ENCODE data around the gene GNG13.
A peak's percentile ranks its signal among the peaks of the same experiment; 100 is the strongest.
"Not testable (repeated sequence)": the region's sequence is repeated elsewhere in the genome, so short reads cannot be mapped to it uniquely, and the experiment has no call there.

The GNG13 gene

DNA sequence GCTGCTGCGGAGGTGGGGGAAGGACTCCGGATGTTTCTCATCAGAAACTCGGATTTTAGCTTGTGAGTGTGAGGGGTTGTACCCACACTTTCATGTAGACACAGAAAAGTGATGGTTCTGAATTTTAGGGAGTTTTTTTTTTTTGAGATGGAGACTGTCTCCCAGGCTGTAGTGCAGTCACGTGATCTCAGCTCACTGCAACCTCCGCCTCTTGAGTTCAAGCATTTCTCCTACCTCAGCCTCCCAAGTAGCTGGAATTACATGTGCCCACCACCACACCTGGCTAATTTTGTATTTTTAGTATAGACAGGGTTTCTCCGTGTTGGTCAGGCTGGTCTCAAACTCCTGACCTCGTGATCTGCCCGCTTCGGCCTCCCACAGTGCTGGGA, 22.4 kb upstream of the GNG13 start:
- Mint-ChIP-seq H3K36me3 (no peaks in the 10 kb centered on the region), H3K27ac (no peak overlapping the region), H3K9me3 (ENCODE audit: low read depth) (no peaks in the 10 kb centered on the region), H3K27me3 (no peaks in the 10 kb centered on the region), H3K4me1 (ENCODE audit: low read depth) (peaks cover 11% of the 10 kb centered on the region), H3K4me3 (no peak overlapping the region)

GRCh38 chr16:822174-822908, 21.8 kb upstream of the GNG13 start:
- Mint-ChIP-seq H3K36me3 (no peaks in the 10 kb centered on the region), H3K9me3 (ENCODE audit: low read depth) (no peaks in the 10 kb centered on the region), H3K27ac (no peak overlapping the region), H3K4me1 (ENCODE audit: low read depth) (peaks cover 11% of the 10 kb centered on the region), H3K27me3 (no peaks in the 10 kb centered on the region), H3K4me3 (no peak overlapping the region)

- Mint-ChIP-seq H3K4me3 (no peak overlapping the region), H3K4me1 (ENCODE audit: low read depth) (peaks cover 11% of the 10 kb centered on the region), H3K27ac (no peak overlapping the region), H3K27me3 (no peaks in the 10 kb centered on the region), H3K36me3 (no peaks in the 10 kb centered on the region), H3K9me3 (ENCODE audit: low read depth) (no peaks in the 10 kb centered on the region)
Observed at GRCh38 chr16:821751-822150, 21.2 kb upstream of the GNG13 start.

- no peaks in the 10 kb centered on the region for H3K27me3 Mint-ChIP-seq
- no peaks in the 10 kb centered on the region for H3K9me3 Mint-ChIP-seq (ENCODE audit: low read depth)
- no peak overlapping the region for H3K4me3 Mint-ChIP-seq
- no peaks in the 10 kb centered on the region for H3K36me3 Mint-ChIP-seq
- H3K27ac Mint-ChIP-seq: no peak overlapping the region
- H3K4me1 Mint-ChIP-seq (ENCODE audit: low read depth): peaks cover 11% of the 10 kb centered on the region
Observed at GRCh38 chr16:820748-821147, 20.2 kb upstream of the GNG13 start.

DNA sequence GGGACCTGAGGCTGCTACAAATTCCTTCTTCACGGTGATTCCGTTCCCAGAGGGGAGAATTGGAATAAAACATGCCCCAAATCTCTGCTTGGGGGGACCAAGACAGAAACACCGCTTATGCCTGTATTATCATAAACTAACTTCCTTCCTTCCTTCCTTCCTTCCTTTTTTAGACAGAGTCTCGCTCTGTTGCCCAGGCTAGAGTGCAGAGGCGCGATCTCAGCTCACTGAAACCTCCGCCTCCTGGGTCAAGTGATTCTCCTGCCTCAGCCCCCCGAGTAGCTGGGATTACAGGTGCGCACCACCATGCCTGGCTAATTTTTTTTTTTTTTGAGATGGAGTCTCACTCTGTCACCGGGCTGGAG, 19.5 kb upstream of the GNG13 start:
- peak overlapping the region; percentile 57 for H3K4me3 Mint-ChIP-seq
- peak overlapping the region; percentile 54 for H3K27ac Mint-ChIP-seq
- H3K9me3 Mint-ChIP-seq (ENCODE audit: low read depth); H3K36me3 Mint-ChIP-seq; H3K27me3 Mint-ChIP-seq: not testable (repeated sequence)
- H3K4me1 Mint-ChIP-seq (ENCODE audit: low read depth): peaks cover 11% of the 10 kb centered on the region

- Mint-ChIP-seq H3K4me3 (peak overlapping the region; percentile 57), H3K9me3 (ENCODE audit: low read depth) (no peaks in the 10 kb centered on the region), H3K27ac (peak overlapping the region; percentile 34)
Observed at GRCh38 chr16:819336-820043, 19.0 kb upstream of the GNG13 start.

DNA sequence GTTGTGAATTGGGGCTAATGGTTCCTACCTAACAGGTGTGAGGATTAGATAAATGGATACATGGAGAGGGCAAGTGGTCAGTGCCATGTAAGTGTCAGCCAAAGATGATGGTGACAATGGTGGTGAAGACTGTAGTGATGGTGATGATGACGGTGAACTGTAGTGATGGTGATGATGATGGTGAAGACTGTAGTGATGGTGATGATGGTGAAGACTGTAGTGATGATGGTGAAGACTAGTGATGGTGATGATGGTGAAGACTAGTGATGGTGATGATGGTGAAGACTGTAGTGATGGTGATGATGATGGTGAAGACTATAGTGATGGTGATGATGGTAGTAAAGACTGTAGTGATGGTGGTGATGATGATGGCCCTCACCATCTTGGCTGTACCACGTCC, 18.1 kb upstream of the GNG13 start:
- Mint-ChIP-seq H3K4me3 (no peak overlapping the region), H3K27ac (no peak overlapping the region), H3K9me3 (ENCODE audit: low read depth) (no peaks in the 10 kb centered on the region), H3K36me3 (no peaks in the 10 kb centered on the region), H3K27me3 (no peaks in the 10 kb centered on the region), H3K4me1 (ENCODE audit: low read depth) (peaks cover 13% of the 10 kb centered on the region)

More at GRCh38 chr16:819336-820043, 19.0 kb upstream of the GNG13 start:
- Mint-ChIP-seq H3K4me1 (ENCODE audit: low read depth) (peaks cover 11% of the 10 kb centered on the region), H3K27me3 (no peaks in the 10 kb centered on the region), H3K36me3 (no peaks in the 10 kb centered on the region)

DNA sequence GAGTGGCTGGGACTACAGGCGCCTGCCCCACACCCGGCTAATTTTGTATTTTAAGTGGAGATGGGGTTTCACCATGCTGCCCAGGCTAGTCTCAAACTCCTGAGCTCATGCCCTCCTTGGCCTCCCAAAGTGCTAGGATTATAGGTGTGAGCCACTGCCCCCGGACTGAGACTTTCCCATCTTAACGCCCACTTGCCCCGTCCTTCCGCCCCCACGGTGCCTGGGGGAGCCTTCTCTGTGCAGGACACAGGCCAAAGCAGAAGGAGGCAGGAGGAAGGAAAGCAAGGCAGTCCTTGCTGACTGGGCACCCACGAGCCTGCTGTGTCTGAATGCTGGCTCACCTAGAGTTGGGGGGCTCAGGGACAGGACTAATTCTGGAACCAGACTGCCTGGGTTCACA, 17.6 kb upstream of the GNG13 start:
- Mint-ChIP-seq H3K27ac (no peak overlapping the region), H3K4me3 (no peak overlapping the region)

GRCh38 chr16:817001-817906, 16.7 kb upstream of the GNG13 start:
- Mint-ChIP-seq H3K27ac (no peak overlapping the region), H3K4me3 (no peak overlapping the region), H3K27me3 (peaks cover 2% of the 10 kb centered on the region), H3K36me3 (no peaks in the 10 kb centered on the region), H3K4me1 (ENCODE audit: low read depth) (peaks cover 13% of the 10 kb centered on the region), H3K9me3 (ENCODE audit: low read depth) (no peaks in the 10 kb centered on the region)

More for the DNA sequence above, 17.6 kb upstream of the GNG13 start:
- no peaks in the 10 kb centered on the region for H3K27me3 Mint-ChIP-seq
- H3K36me3 Mint-ChIP-seq: no peaks in the 10 kb centered on the region
- no peaks in the 10 kb centered on the region for H3K9me3 Mint-ChIP-seq (ENCODE audit: low read depth)
- H3K4me1 Mint-ChIP-seq (ENCODE audit: low read depth): peaks cover 13% of the 10 kb centered on the region

- Mint-ChIP-seq H3K4me3 (no peak overlapping the region), H3K9me3 (ENCODE audit: low read depth) (no peaks in the 10 kb centered on the region), H3K4me1 (ENCODE audit: low read depth) (peaks cover 13% of the 10 kb centered on the region), H3K27ac (no peak overlapping the region), H3K27me3 (peaks cover 4% of the 10 kb centered on the region), H3K36me3 (no peaks in the 10 kb centered on the region)
Observed at GRCh38 chr16:815861-816260, 15.3 kb upstream of the GNG13 start.

GRCh38 chr16:814974-815373, 14.4 kb upstream of the GNG13 start:
- Mint-ChIP-seq H3K4me1 (ENCODE audit: low read depth) (peaks cover 11% of the 10 kb centered on the region), H3K27me3 (peaks cover 4% of the 10 kb centered on the region), H3K36me3 (no peaks in the 10 kb centered on the region), H3K9me3 (ENCODE audit: low read depth) (no peaks in the 10 kb centered on the region), H3K27ac (no peak overlapping the region), H3K4me3 (no peak overlapping the region)

- Mint-ChIP-seq H3K36me3 (no peaks in the 10 kb centered on the region), H3K4me1 (ENCODE audit: low read depth) (peaks cover 6% of the 10 kb centered on the region), H3K27me3 (peaks cover 4% of the 10 kb centered on the region), H3K9me3 (ENCODE audit: low read depth) (no peaks in the 10 kb centered on the region), H3K4me3 (no peak overlapping the region), H3K27ac (no peak overlapping the region)
Observed at GRCh38 chr16:813916-814412, 13.4 kb upstream of the GNG13 start.

- no peaks in the 10 kb centered on the region for H3K36me3 Mint-ChIP-seq
- H3K4me1 Mint-ChIP-seq (ENCODE audit: low read depth): peaks cover 10% of the 10 kb centered on the region
- no peak overlapping the region for H3K4me3 Mint-ChIP-seq
- no peaks in the 10 kb centered on the region for H3K9me3 Mint-ChIP-seq (ENCODE audit: low read depth)
- peaks cover 4% of the 10 kb centered on the region for H3K27me3 Mint-ChIP-seq
- no peak overlapping the region for H3K27ac Mint-ChIP-seq
Observed at GRCh38 chr16:813204-813915, 12.8 kb upstream of the GNG13 start.

GRCh38 chr16:808085-808386, 7.5 kb upstream of the GNG13 start:
- Mint-ChIP-seq H3K9me3 (ENCODE audit: low read depth) (no peaks in the 10 kb centered on the region), H3K4me1 (ENCODE audit: low read depth) (peaks cover 13% of the 10 kb centered on the region), H3K27ac (peak overlapping the region; percentile 92), H3K36me3 (no peaks in the 10 kb centered on the region), H3K27me3 (peaks cover 4% of the 10 kb centered on the region), H3K4me3 (peak overlapping the region; percentile 96)

Data from activated naive CD8-positive, alpha-beta T cell (primary cell).